ENCODE measurements around the gene UBN1.

DNA sequence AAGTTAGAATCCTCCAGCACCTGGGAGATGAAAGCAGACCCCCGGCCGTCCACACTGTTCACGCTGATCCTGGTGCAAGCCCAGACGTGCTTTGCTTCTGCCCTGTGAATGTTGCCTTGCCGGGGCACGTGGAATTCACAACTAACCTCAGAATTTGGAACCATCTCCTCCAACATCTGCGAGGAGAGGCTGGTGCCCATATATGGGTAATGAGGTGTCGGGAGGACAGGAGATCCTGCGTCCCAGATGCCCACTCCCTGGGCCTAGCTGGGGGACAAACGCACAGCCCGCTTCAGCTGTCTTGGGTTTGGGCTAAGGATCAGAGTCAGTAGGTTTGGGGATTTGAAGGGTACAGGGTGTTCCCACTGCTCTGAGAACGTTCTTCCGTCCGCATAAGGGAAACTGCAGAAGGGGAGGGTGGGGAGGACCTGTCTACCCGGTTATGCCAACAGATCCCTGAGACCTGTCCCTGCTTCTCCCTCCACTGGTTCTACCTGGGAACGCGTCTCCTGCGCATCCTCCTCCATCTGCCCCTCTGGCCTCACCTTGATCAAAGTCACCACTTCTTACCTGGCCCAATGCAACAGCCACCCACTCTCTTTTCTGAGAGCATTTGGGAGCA lies 75.6 kb downstream of the UBN1 start:
- TF ChIP-seq RFX5 (IDR thresholded peaks at IDR 0.05; ENCODE audit: low read depth, low read length) (no peak), CHD4 (IDR thresholded peaks at IDR 0.05; ENCODE audit: borderline replicate concordance, low read length) (no peak), POLR2A (IDR thresholded peaks at IDR 0.05; ENCODE audit: insufficient read depth in 1 of 2, low read depth in 2 of 2, low read length in 2 of 2) (no peak), ZMAT3 (CRISPR knock-in tag; conservative IDR thresholded peaks at IDR 0.05) (no peak)
- TF ChIP-seq, protein P1, sequence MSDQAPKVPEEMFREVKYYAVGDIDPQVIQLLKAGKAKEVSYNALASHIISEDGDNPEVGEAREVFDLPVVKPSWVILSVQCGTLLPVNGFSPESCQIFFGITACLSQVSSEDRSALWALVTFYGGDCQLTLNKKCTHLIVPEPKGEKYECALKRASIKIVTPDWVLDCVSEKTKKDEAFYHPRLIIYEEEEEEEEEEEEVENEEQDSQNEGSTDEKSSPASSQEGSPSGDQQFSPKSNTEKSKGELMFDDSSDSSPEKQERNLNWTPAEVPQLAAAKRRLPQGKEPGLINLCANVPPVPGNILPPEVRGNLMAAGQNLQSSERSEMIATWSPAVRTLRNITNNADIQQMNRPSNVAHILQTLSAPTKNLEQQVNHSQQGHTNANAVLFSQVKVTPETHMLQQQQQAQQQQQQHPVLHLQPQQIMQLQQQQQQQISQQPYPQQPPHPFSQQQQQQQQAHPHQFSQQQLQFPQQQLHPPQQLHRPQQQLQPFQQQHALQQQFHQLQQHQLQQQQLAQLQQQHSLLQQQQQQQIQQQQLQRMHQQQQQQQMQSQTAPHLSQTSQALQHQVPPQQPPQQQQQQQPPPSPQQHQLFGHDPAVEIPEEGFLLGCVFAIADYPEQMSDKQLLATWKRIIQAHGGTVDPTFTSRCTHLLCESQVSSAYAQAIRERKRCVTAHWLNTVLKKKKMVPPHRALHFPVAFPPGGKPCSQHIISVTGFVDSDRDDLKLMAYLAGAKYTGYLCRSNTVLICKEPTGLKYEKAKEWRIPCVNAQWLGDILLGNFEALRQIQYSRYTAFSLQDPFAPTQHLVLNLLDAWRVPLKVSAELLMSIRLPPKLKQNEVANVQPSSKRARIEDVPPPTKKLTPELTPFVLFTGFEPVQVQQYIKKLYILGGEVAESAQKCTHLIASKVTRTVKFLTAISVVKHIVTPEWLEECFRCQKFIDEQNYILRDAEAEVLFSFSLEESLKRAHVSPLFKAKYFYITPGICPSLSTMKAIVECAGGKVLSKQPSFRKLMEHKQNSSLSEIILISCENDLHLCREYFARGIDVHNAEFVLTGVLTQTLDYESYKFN (CRISPR knock-in tag; conservative IDR thresholded peaks at IDR 0.05): no peak

Measured in HepG2 (cell line).